H1 (cell line): ENCODE measurements around the gene ZBTB26. TPM values are rescaled to one million over a fixed set of nuclear protein-coding genes. Genes with fewer than 3 reads are reported as not detected.

Experiments used
- CTCF ChIA-PET: fragments of 300-600 bp; sonication (Branson Sonifier 250); formaldehyde crosslinking; loops from one replicate; lab custom pipeline; 2021; ENCODE audit not compliant: partially characterized antibody; lab: Charles Lee
- POLR2A ChIA-PET: fragments of 300-600 bp; sonication (Branson Sonifier 250); formaldehyde crosslinking; loops from one replicate; lab custom pipeline; 2021; ENCODE audit warnings: inconsistent platforms; ENCODE audit not compliant: partially characterized antibody; lab: Charles Lee
- DNase-seq, 2 experiments: peaks; one replicate each; pipeline versions ENCODE4 v3.0.0 to v3.0.0-alpha.2; 2010 to 2022; ENCODE audit warnings: low spot score in 2 of 2, low read depth in 1 of 2, mixed read lengths in 1 of 2
- FAIRE-seq: peaks from 2 replicates; lab custom pipeline; 2011; peaks lifted over from hg19 to GRCh38; lab: Jason Lieb, UNC
- H2AFZ ChIP-seq: 2 replicates; pipeline ENCODE4 v1.8.1; 2012; ENCODE audit warnings: low read length, inconsistent platforms
- H2AK5ac ChIP-seq: 2 replicates; pipeline ENCODE4 v1.6.1; 2013; ENCODE audit warnings: low read depth, low read length
- H2BK120ac ChIP-seq: replicated peaks from 2 replicates; pipeline ENCODE3; 2013; ENCODE audit warnings: low read depth, low read length, inconsistent platforms
- H2BK12ac ChIP-seq: 2 replicates; pipeline ENCODE4 v1.6.1; 2013; ENCODE audit warnings: low read depth, low read length
- H2BK15ac ChIP-seq: 2 replicates; pipeline ENCODE4 v1.6.1; 2013; ENCODE audit warnings: low read length
- H2BK20ac ChIP-seq: 2 replicates; pipeline ENCODE4 v1.6.1; 2013; ENCODE audit warnings: low read length
- H2BK5ac ChIP-seq: 2 replicates; pipeline ENCODE4 v1.6.1; 2013; ENCODE audit warnings: low read depth, low read length
- H3K14ac ChIP-seq: 2 replicates; pipeline ENCODE4 v1.6.1; 2013; ENCODE audit warnings: inconsistent platforms; ENCODE audit not compliant: insufficient read length
- H3K18ac ChIP-seq: 2 replicates; pipeline ENCODE4 v1.6.1; 2013; ENCODE audit warnings: low read length; ENCODE audit errors: extremely low read depth
- H3K23ac ChIP-seq: 2 replicates; pipeline ENCODE4 v1.6.1; 2013; ENCODE audit warnings: inconsistent platforms; ENCODE audit not compliant: insufficient read length
- H3K23me2 ChIP-seq: 2 replicates; pipeline ENCODE4 v1.6.1; 2013; ENCODE audit warnings: low read depth, low read length
- H3K27ac ChIP-seq: 2 replicates; pipeline ENCODE4 v1.6.1; 2011; ENCODE audit warnings: low read depth, low read length, inconsistent platforms
- H3K27me3 ChIP-seq, 4 experiments: replicated peaks in 1 of 4; 1 replicate in 1 of 4; 2 replicates in 3 of 4; pipeline versions ENCODE4 v1.6.1 to v1.8.1; 2011 to 2013; ENCODE audit warnings: low read length in 3 of 4, mild to moderate bottlenecking in 3 of 4, inconsistent platforms in 2 of 4, mixed read lengths in 2 of 4, moderate library complexity in 1 of 4; ENCODE audit not compliant: control insufficient read depth in 3 of 4, insufficient read depth in 3 of 4; ENCODE audit errors: extremely low read depth in 1 of 4
- H3K36me3 ChIP-seq, 4 experiments: 2 replicates each; pipeline versions ENCODE4 v1.6.1 to v1.8.1; 2011 to 2013; ENCODE audit warnings: mild to moderate bottlenecking in 4 of 4, low read length in 3 of 4, moderate library complexity in 2 of 4, control low read depth in 1 of 4, inconsistent platforms in 1 of 4; ENCODE audit not compliant: insufficient read depth in 4 of 4, control insufficient read depth in 2 of 4
- H3K4ac ChIP-seq: replicated peaks from 2 replicates; pipeline ENCODE3; 2013; ENCODE audit warnings: low read length, low read depth, mixed read lengths, inconsistent platforms; ENCODE audit not compliant: insufficient read length
- H3K4me1 ChIP-seq, 4 experiments: replicated peaks in 1 of 4; 1 replicate in 1 of 4; 2 replicates in 3 of 4; pipeline versions ENCODE4 v1.6.1 to v1.8.1; 2011 to 2013; ENCODE audit warnings: low read length in 3 of 4, inconsistent platforms in 2 of 4, mixed read lengths in 1 of 4; ENCODE audit not compliant: insufficient read depth in 4 of 4, control insufficient read depth in 3 of 4
- H3K4me2 ChIP-seq, 2 experiments: 2 replicates each; pipeline versions ENCODE4 v1.6.1 to v1.8.1; 2011 to 2013; ENCODE audit warnings: low read depth in 2 of 2, low read length in 2 of 2, control low read depth in 1 of 2, inconsistent platforms in 1 of 2, mild to moderate bottlenecking in 1 of 2; ENCODE audit not compliant: insufficient read depth in 1 of 2
- H3K4me3 ChIP-seq, 4 experiments: fragments of 200-600, 300-600 bp in 1 of 4; sonication (generic), shearing (Covaris generic), sonication (Bioruptor Twin) in 1 of 4; 2 replicates each; pipeline versions ENCODE4 v1.5.1 to v1.8.1; 2011 to 2016; ENCODE audit warnings: low read length in 4 of 4, low read depth in 3 of 4, control low read depth in 2 of 4, inconsistent platforms in 2 of 4, mild to moderate bottlenecking in 2 of 4, mixed read lengths in 1 of 4, moderate library complexity in 1 of 4; ENCODE audit not compliant: insufficient read depth in 2 of 4; ENCODE audit errors: extremely low read depth in 1 of 4
- H3K56ac ChIP-seq: replicated peaks from 2 replicates; pipeline ENCODE3; 2013; ENCODE audit warnings: low read depth, mild to moderate bottlenecking, mixed read lengths, low read length, inconsistent platforms; ENCODE audit not compliant: insufficient read length
- H3K79me1 ChIP-seq: 2 replicates; pipeline ENCODE4 v1.6.1; 2013; ENCODE audit warnings: low read depth, low read length, control low read depth
- H3K79me2 ChIP-seq, 2 experiments: 2 replicates each; pipeline versions ENCODE4 v1.6.1 to v1.8.1; 2012 to 2013; ENCODE audit warnings: low read length in 2 of 2, mild to moderate bottlenecking in 2 of 2, inconsistent platforms in 1 of 2; ENCODE audit not compliant: insufficient read depth in 2 of 2, control insufficient read depth in 1 of 2
- H3K9ac ChIP-seq, 4 experiments: replicated peaks in 1 of 4; 1 replicate in 1 of 4; 2 replicates in 3 of 4; pipeline versions ENCODE4 v1.6.1 to v1.8.1; 2011 to 2013; ENCODE audit warnings: low read depth in 3 of 4, low read length in 3 of 4, control low read depth in 2 of 4, mild to moderate bottlenecking in 2 of 4, moderate library complexity in 2 of 4, inconsistent platforms in 1 of 4; ENCODE audit errors: extremely low read depth in 1 of 4
- H3K9me3 ChIP-seq, 2 experiments: 2 replicates each; pipeline versions ENCODE4 v1.6.1 to v1.8.1; 2012 to 2013; ENCODE audit warnings: mild to moderate bottlenecking in 2 of 2, moderate library complexity in 2 of 2, control low read depth in 1 of 2, inconsistent platforms in 1 of 2, low read depth in 1 of 2, low read length in 1 of 2, mixed read lengths in 1 of 2; ENCODE audit not compliant: insufficient read depth in 2 of 2
- H4K20me1 ChIP-seq, 2 experiments: replicated peaks in 1 of 2; 2 replicates each; pipeline versions ENCODE3 to v1.8.1; 2011 to 2013; ENCODE audit warnings: inconsistent platforms in 2 of 2, low read length in 2 of 2, mild to moderate bottlenecking in 1 of 2; ENCODE audit not compliant: insufficient read depth in 2 of 2, control insufficient read depth in 1 of 2
- H4K5ac ChIP-seq: 2 replicates; pipeline ENCODE4 v1.6.1; 2013; ENCODE audit warnings: low read length, low read depth, mixed read lengths, inconsistent platforms; ENCODE audit not compliant: insufficient read length
- H4K8ac ChIP-seq: 2 replicates; pipeline ENCODE4 v1.8.0; 2013; ENCODE audit warnings: mild to moderate bottlenecking, moderate library complexity, low read length, inconsistent platforms; ENCODE audit not compliant: insufficient read depth; ENCODE audit errors: extremely low read depth
- H4K91ac ChIP-seq: replicated peaks from 2 replicates; pipeline ENCODE3; 2013; ENCODE audit warnings: low read length, mixed read lengths, inconsistent platforms; ENCODE audit not compliant: insufficient read length
- ATF2 ChIP-seq: IDR thresholded peaks from 2 replicates; pipeline ENCODE4 v1.6.1; 2012; ENCODE audit warnings: low read length, inconsistent platforms
- CBX8 ChIP-seq: fragments of 300-800, 300-1000 bp; sonication (generic); IDR thresholded peaks from 2 replicates; pipeline ENCODE4 v1.7.1; 2016; ENCODE audit warnings: low read depth, low read length, borderline replicate concordance
- CEBPB ChIP-seq: IDR thresholded peaks from 2 replicates; pipeline ENCODE4 v1.6.1; 2012; ENCODE audit warnings: low read depth, low read length
- KDM5A ChIP-seq: fragments of 200-600 bp; IDR thresholded peaks from 2 replicates; pipeline ENCODE4 v1.7.1; 2012; ENCODE audit warnings: mild to moderate bottlenecking, low read length, inconsistent platforms, mixed read lengths
- MAX ChIP-seq: IDR thresholded peaks from 2 replicates; pipeline ENCODE4 v1.6.1; 2012; ENCODE audit warnings: inconsistent platforms
- NANOG ChIP-seq: IDR thresholded peaks from 2 replicates; pipeline ENCODE4 v1.6.1; 2011; ENCODE audit warnings: low read length, low read depth, mild to moderate bottlenecking, inconsistent platforms; ENCODE audit not compliant: insufficient read depth, poor library complexity, severe bottlenecking
- PHF8 ChIP-seq: fragments of 200-600 bp; sonication (generic); conservative IDR thresholded peaks from 2 replicates; pipeline ENCODE4 v1.7.1; 2012; ENCODE audit warnings: low read depth, mild to moderate bottlenecking, inconsistent platforms, low read length, moderate library complexity
- SAP30 ChIP-seq: fragments of 300-600 bp; sonication (generic); IDR thresholded peaks from 2 replicates; pipeline ENCODE4 v1.7.1; 2012; ENCODE audit warnings: low read length, moderate library complexity, mild to moderate bottlenecking, inconsistent platforms; ENCODE audit not compliant: insufficient read depth, insufficient replicate concordance
- SP1 ChIP-seq: IDR thresholded peaks from 2 replicates; pipeline ENCODE4 v1.6.1; 2011; ENCODE audit warnings: low read depth, low read length
- TAF1 ChIP-seq: IDR thresholded peaks from 2 replicates; pipeline ENCODE4 v1.6.1; 2011; ENCODE audit warnings: mild to moderate bottlenecking, low read depth, low read length
- USF2 ChIP-seq: IDR thresholded peaks from 2 replicates; pipeline ENCODE4 v1.6.1; 2011; ENCODE audit warnings: low read length, improper control_type of control experiment
- WGBS, 2 experiments: shearing (Covaris generic) in 1 of 2; methylation state at CpG; one replicate each; pipeline versions ENCODE4 v1.1.6 to v1.1.7; 2013 to 2015; ENCODE audit warnings: low lambda C conversion rate in 2 of 2, mixed read lengths in 2 of 2, inconsistent platforms in 1 of 2, low coverage in 1 of 2, missing lambda C conversion rate in 1 of 2; ENCODE audit not compliant: insufficient replicate concordance in 2 of 2, insufficient coverage in 1 of 2, insufficient read length in 1 of 2; ENCODE audit errors: extremely low coverage in 1 of 2, missing lambda C conversion rate in 1 of 2; 5-methylcytosine and 5-hydroxymethylcytosine counted together
- polyA plus RNA-seq, 7 experiments: library from polyadenylated mRNA; depleted of rRNA in 3 of 7; stranded (reverse) in 5 of 7; unstranded in 2 of 7; fragments of >200 nt in 5 of 7; fragments of 200-250 nt in 2 of 7; gene quantifications; 1 replicate in 5 of 7; 2 replicates in 1 of 7; 4 replicates in 1 of 7; pipeline versions ENCODE4 v1.2.1 to v1.2.3, GENCODE V29; 2011 to 2013; ENCODE audit warnings: missing spikeins in 2 of 7, mixed read lengths in 2 of 7
- total RNA-seq: library from RNA; stranded (reverse); fragmentation: NEBNext Ultra II Directional; extraction: Animal tissue kit (Norgen Biotek cat#: 25700); gene quantifications from 2 replicates; pipeline ENCODE4 v1.2.1, GENCODE V29; 2021

Gene ZBTB26
- total and polyA plus RNA-seq, 2 of the 8 experiments (the other 6 are each of a cell fraction or from before 2014, with no cell fraction given), result 5.7 to 7.4 TPM

- Histone ChIP-seq H3K79me1 (0 out of 2 replicates have a peak, but pooled peaks cover 2% of the 10 kb centered on the region), H3K14ac (no peak overlapping the region), H3K56ac (no peak overlapping the region), H4K8ac (no peak overlapping the region), H3K27me3 (no peaks in the 10 kb centered on the region), H3K9ac (no peak overlapping the region), H2BK20ac (no peak overlapping the region), H4K20me1 (peaks cover 0 to 4% of the 10 kb centered on the region in 2 experiments), H3K79me2 (peaks cover 18 to 95% of the 10 kb centered on the region in 2 experiments), H2BK120ac (no peak overlapping the region), H3K23me2 (no peaks in the 10 kb centered on the region), H3K23ac (no peak overlapping the region), H3K4me3 (peak overlapping the region in 1 of 4 experiments; percentile 37; a peak in 1 of 8 replicates), H3K4me1 (peaks cover 0 to 19% (median 3%) of the 10 kb centered on the region in 4 experiments; a peak in 3 of 7 replicates), H2AK5ac (no peak overlapping the region), H2BK12ac (no peak overlapping the region), H4K91ac (no peak overlapping the region), H3K4ac (no peak overlapping the region), H3K9me3 (no peaks in the 10 kb centered on the region), H3K18ac (no peak overlapping the region), H4K5ac (no peak overlapping the region), H2BK15ac (no peak overlapping the region), H3K27ac (no peak overlapping the region), H2AFZ (no peak overlapping the region), H3K36me3 (no peaks in the 10 kb centered on the region), H3K4me2 (peak overlapping the region in 1 of 2 experiments; percentile 53; a peak in 2 of 4 replicates), H2BK5ac (no peak overlapping the region)
- CTCF ChIA-PET, result no interaction called here
- DNase-seq (no peak), FAIRE-seq (no peak)
- WGBS, 2 experiments, result 27% methylated on average over 1 of the region's 1 CpG; no CpG with 5 or more reads in 1 of the 2 experiments
- POLR2A ChIA-PET, result interaction anchor here (4.9 kb wide), 1 partner anchor 9 kb away, joined by 26 read pairs; the partner anchor contains the start of gene RABGAP1
- TF ChIP-seq TAF1 (no peak), MAX (no peak), CEBPB (no peak), NANOG (no peak), ATF2 (no peak), KDM5A (no peak), CBX8 (no peak), PHF8 (no peak), SAP30 (no peak), SP1 (no peak), USF2 (no peak)
Measured at GRCh38 chr9:122949696-122950095, 18.4 kb upstream of the ZBTB26 start.
